Osteocyte (in vitro differentiated cells): ENCODE data around the gene LRRK1. TPM values are rescaled to one million over a fixed set of nuclear protein-coding genes. Genes with fewer than 3 reads are reported as not detected.

Experiments used
- DNase-seq: peaks from one replicate; pipeline ENCODE4 v3.0.0; 2021; ENCODE audit warnings: mixed read lengths; ENCODE audit not compliant: unreplicated experiment; ENCODE audit errors: extremely low spot score
- H3K27ac Mint-ChIP-seq: one replicate; pipeline ENCODE4 v1.8.0; 2021; ENCODE audit warnings: mild to moderate bottlenecking, mixed read lengths; ENCODE audit not compliant: unreplicated experiment
- H3K27me3 Mint-ChIP-seq: one replicate; pipeline ENCODE4 v1.8.0; 2021; ENCODE audit warnings: mixed read lengths; ENCODE audit not compliant: unreplicated experiment
- H3K36me3 Mint-ChIP-seq: one replicate; pipeline ENCODE4 v1.8.0; 2021; ENCODE audit warnings: mixed read lengths; ENCODE audit not compliant: unreplicated experiment
- H3K4me1 Mint-ChIP-seq: one replicate; pipeline ENCODE4 v1.8.0; 2021; ENCODE audit warnings: mixed read lengths; ENCODE audit not compliant: unreplicated experiment
- H3K4me3 Mint-ChIP-seq: one replicate; pipeline ENCODE4 v1.8.0; 2021; ENCODE audit warnings: mild to moderate bottlenecking, moderate library complexity, mixed read lengths; ENCODE audit not compliant: unreplicated experiment
- H3K9me3 Mint-ChIP-seq: one replicate; pipeline ENCODE4 v1.8.0; 2021; ENCODE audit warnings: mixed read lengths; ENCODE audit not compliant: unreplicated experiment
- total RNA-seq: library from RNA; stranded (reverse); gene quantifications from 2 replicates; pipeline ENCODE4 v1.2.1, GENCODE V29; 2021
- TF ChIP-seq, protein P1 (sequence below): fragments of 200-600 bp; sonication (generic); IDR thresholded peaks from 2 replicates; pipeline ENCODE4 v1.5.0; 2021; ENCODE audit warnings: antibody characterized with exemption, mild to moderate bottlenecking, moderate library complexity

The LRRK1 gene
- total RNA-seq, 1 donor from 2014 or later = 10.8 TPM

DNA sequence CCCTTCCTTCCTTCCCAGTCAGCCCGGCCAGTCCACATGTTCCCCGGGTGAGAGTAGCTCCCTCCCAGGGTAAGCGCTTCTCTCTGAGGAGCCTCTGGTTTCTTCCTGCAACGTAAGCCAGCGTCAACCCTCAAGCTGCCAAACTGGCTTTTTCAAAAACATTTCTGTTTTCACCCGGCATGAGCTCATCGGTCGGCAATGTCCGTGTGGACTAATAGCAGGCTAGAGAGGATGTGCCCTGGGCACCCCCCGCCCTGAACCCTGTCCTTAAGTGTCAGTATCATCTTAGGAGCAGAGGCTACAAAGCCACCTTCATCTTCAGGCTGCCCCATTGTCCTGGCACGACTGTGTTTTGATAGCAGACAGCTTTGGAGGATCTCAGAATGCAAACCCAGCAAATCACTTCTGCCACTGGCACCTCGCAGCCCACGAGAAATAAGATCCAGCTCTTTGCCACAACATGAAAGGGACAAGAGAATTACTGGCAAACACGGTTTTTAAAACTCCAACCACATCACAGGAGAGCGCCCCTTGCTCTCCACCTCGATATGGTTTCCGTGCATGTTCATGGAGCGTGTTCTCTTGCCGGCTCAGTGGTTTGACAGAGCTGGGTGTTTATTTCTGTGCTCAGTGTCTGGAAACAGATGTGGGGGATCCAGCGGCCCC lies 29.6 kb upstream of the LRRK1 start:
- Mint-ChIP-seq H3K4me1 (peaks cover 18% of the 10 kb centered on the region), H3K4me3 (no peak overlapping the region), H3K9me3 (no peaks in the 10 kb centered on the region), H3K36me3 (no peaks in the 10 kb centered on the region), H3K27ac (no peak overlapping the region), H3K27me3 (peaks cover 5% of the 10 kb centered on the region)
- TF ChIP-seq, protein P1, sequence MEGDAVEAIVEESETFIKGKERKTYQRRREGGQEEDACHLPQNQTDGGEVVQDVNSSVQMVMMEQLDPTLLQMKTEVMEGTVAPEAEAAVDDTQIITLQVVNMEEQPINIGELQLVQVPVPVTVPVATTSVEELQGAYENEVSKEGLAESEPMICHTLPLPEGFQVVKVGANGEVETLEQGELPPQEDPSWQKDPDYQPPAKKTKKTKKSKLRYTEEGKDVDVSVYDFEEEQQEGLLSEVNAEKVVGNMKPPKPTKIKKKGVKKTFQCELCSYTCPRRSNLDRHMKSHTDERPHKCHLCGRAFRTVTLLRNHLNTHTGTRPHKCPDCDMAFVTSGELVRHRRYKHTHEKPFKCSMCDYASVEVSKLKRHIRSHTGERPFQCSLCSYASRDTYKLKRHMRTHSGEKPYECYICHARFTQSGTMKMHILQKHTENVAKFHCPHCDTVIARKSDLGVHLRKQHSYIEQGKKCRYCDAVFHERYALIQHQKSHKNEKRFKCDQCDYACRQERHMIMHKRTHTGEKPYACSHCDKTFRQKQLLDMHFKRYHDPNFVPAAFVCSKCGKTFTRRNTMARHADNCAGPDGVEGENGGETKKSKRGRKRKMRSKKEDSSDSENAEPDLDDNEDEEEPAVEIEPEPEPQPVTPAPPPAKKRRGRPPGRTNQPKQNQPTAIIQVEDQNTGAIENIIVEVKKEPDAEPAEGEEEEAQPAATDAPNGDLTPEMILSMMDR = no peak
- no peak for DNase-seq

DNA sequence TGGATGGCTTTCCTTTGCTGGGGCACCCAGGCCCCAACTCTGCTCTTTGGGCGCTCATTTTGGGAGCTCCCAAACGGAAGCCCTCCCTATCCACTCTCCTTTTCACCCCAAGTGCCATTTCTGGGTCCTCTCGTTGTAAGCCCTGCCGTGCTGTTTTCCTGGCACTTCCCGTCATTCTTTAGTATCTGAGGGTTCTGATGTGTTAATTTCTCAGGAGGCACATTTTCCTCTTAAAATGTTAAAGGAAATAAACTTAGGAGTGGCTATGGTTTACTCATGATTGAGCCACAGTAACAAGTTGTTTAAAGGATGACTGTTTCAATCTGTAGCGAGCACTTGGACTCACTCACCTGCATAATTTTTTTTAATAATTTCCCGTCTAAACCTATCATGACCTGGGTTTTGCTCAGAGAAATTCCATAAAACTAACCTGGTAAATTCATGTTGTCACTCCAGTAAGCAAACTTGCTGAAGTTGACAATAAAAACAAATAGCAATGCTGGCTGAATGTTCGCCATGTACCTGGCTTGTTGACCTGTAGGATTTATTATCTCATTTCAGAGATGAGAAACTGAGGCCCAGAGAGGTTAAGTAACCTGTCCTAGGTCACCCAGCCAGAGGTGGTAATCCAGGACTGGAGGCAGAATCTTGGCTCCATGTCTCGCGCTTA lies 29.0 kb upstream of the LRRK1 start:
- no peaks in the 10 kb centered on the region for H3K36me3 Mint-ChIP-seq
- no peak for DNase-seq
- TF ChIP-seq, protein P1 = no peak
- no peak overlapping the region for H3K4me3 Mint-ChIP-seq
- no peaks in the 10 kb centered on the region for H3K9me3 Mint-ChIP-seq
- H3K27me3 Mint-ChIP-seq = peaks cover under 1% of the 10 kb centered on the region
- peaks cover 18% of the 10 kb centered on the region for H3K4me1 Mint-ChIP-seq
- H3K27ac Mint-ChIP-seq = no peak overlapping the region

- DNase-seq = no peak
- H3K27ac Mint-ChIP-seq = no peak overlapping the region
- H3K36me3 Mint-ChIP-seq = no peaks in the 10 kb centered on the region
- H3K4me3 Mint-ChIP-seq = no peak overlapping the region
- no peaks in the 10 kb centered on the region for H3K9me3 Mint-ChIP-seq
- TF ChIP-seq, protein P1 = no peak
- no peaks in the 10 kb centered on the region for H3K27me3 Mint-ChIP-seq
- H3K4me1 Mint-ChIP-seq = peaks cover 18% of the 10 kb centered on the region
Observed at GRCh38 chr15:100890850-100891249, 28.3 kb upstream of the LRRK1 start.

DNA sequence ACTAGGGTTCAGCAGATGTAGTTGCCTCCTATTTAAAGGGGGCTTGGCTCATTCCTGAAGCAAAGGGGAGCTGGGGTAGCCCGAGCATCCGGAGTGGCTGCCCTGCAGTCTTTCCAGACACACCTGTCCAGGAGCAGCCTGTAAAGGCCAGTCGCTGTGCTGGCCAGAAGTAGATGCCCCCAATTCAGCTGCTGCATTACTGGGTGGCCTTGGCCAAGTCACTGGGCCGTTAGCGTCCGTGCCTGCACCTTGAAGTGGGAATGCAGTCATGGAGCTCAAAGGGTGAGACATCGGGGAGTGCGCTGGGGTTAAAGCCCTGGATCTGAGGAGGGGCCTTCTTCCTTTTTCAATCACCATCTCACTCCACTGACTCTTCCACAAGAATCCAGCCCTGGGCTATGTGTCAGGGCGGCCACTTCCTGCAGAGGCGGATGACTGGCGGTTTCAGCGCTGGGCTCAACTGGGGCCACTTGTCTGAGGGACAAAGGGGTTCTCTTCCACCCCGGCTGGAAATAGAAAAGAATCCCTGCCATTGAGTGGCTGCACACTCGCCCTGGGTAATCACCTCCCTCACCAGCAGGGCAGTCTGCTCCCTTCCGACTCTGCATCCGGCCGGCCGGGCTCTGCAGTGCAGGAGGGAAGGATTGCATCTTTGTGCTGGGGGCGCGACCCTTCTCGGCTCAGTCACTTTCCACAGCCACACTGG lies 27.7 kb upstream of the LRRK1 start:
- DNase-seq = no peak
- Mint-ChIP-seq H3K4me3 (no peak overlapping the region), H3K27me3 (no peaks in the 10 kb centered on the region), H3K9me3 (no peaks in the 10 kb centered on the region), H3K4me1 (peaks cover 18% of the 10 kb centered on the region), H3K27ac (no peak overlapping the region), H3K36me3 (no peaks in the 10 kb centered on the region)
- TF ChIP-seq, protein P1 = peak; percentile 23

DNA sequence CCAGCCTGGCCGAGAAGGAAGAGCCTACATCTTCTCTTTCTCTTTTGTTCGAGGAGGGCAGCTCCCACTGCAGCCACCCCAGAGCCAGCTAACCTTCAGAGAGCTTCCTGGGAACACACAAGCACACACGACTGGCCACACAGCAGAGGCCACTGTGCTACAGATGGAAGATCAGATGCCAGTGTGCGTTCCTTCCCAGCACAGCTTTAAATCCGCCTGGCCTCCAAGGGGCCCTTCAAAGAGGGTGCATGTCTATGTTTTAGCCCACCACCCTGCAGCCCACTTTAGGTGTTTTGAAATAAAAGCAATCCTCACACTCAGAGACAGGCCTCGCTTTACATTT lies 27.2 kb upstream of the LRRK1 start:
- TF ChIP-seq, protein P1 = no peak
- peak overlapping the region; percentile 41 for H3K27ac Mint-ChIP-seq
- H3K36me3 Mint-ChIP-seq = no peaks in the 10 kb centered on the region
- DNase-seq = no peak
- H3K4me1 Mint-ChIP-seq = peaks cover 18% of the 10 kb centered on the region
- H3K27me3 Mint-ChIP-seq = no peaks in the 10 kb centered on the region
- H3K4me3 Mint-ChIP-seq = no peak overlapping the region
- H3K9me3 Mint-ChIP-seq = no peaks in the 10 kb centered on the region
